Fibroblast of skin of right biceps (primary cell): Measurements from ENCODE around the gene KCNE3.
A peak's percentile ranks its signal among the peaks of the same experiment; 100 is the strongest.

ENCODE experiments used
- DNase-seq: peaks from one replicate; pipeline ENCODE4 v3.0.0-alpha.2; 2013

The KCNE3 gene

DNA sequence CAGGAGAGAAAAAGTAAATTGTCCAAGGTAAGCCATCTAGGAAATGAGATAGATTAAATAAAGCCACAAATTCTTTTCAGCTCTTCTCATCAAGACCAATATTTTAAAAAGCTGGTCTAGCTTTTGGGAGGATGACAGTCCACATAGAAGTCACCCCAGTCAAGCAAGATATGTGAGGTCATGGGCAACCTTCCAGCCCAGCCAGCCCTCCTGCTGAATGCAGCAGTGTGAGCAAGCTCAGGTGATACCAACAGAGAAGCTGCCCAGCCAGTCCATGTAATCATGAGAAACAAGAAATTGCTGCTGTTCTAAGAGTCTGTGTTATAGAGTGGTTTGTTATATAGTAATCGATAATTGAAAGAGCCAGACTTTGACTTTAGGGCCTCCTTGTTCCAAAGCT lies 28.7 kb downstream of the KCNE3 start:
- DNase-seq: no peak

DNA sequence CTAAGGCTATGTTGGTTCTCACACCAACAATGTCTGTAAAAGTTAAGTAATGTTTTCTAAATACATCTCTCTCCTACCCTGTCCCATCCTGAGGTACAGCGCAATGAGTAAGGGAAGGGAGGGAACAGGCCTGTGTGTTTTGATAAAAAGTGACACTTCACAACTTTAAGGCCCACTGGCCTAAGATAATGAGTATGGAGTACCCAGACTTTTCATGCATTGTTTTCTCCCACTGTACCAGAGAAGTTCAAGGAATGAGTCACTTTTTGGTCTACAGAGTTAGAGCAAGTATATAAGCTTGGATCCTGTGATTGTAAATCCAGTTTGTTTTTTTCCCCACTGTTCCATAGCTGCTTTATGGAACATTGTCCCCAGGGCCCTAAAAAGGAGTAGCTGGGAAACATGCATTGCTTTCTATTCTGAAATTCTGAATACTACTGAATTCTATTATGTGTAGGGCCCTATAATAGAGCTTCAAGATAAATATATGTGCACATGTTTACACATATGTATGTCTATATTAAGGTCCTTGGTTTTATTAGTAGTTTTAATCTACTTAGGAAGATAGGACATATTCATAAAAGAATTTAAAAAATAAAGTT lies 29.8 kb downstream of the KCNE3 start:
- DNase-seq: no peak

DNA sequence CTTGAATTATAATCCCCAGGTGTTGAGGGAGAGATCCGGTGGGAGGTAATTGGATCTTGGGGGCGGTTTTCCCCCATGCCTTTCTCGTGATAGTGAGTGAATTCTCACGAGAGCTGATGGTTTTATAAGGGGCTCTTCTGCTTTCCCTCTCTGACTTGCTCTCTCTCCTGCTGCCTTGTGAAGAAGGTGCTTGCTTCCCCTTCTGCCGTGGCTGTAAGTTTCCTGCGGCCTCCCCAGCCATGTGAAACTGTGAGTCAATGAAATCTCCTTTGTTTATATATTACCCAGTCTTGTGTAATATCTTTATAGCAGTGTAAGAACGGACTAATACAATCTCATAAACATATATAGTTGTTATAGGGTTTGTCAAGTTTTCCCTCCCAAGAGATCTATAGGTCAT lies 32.8 kb downstream of the KCNE3 start:
- DNase-seq: no peak

DNA sequence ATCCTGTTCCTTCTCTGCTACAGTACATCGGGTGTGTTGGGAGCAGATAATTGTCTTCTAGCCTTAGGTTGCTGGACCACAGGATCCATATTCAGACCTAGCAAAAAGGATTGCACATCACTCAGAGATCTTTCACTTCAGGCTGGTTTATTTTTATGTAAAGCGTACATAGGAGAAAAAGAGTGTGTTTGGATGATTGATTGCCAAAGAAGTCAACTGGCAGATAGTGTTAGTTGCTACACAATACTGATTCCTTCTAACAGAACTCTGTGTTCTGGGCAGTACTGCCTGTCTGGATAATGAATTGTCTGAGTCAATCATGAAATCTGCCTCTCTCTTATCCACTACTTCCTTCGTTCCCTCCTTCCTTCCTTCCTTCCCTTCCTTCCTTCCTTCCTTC lies 38.1 kb downstream of the KCNE3 start:
- DNase-seq: no peak

DNA sequence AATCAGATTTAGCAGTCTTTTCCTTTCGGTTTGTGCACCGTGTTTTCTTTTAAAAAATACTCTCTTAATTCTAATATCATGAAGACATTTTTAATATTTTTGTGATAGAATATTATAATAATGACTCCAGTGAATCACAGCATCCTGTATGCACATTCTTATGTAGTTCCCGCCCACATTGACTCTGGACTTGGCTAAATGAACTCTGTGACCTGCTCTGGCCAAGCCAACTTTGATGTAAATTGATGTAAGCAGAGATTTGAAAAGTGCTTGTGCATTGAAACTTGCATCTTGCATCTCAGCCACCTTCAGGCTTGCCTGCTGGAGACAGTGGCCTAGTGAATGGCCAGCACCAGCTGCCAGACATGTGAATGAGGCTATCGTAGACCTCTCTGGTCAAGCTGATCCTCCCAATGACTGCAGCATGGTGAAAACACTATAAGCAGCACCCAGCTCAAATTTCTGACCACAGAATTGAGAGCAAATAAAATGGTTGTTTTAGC lies 39.9 kb downstream of the KCNE3 start:
- no peak for DNase-seq

DNA sequence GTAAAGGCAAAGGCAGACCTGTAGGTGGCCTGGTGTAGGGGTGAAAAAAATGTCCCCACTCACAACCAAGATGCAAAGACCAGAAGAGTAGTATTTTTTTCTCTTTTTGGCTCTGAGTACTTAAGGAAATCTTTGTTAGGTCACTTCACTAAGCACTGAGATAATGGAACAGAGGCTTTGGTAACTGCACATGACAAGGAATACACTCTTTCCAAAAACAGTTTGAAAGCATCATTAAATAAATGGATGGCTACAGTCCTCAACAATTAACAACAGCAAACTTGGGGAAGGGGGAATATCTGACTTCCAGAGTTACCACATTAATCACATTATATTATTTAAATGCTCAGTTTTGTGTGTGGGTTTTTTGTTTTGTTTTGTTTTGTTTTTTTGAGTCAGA lies 42.2 kb downstream of the KCNE3 start:
- no peak for DNase-seq

DNA sequence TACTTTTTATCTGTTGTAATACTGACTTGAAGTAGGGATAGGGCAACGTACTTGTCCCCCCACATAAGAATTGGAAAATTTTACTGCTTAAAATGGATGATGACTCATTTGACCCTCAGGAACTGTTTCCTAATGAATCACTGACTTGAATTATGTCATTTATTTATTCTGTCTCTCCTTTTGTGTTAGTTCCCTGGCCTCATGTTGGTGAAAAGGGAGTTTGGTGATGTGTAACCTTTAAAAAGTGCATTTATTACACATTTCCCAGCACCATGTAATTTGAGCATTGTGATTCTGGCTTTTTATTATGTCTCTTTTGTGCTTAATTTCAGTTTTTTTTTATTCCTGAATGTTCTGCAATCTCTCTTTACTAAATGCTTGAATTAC lies 48.8 kb downstream of the KCNE3 start:
- peak; percentile 80 for DNase-seq

DNA sequence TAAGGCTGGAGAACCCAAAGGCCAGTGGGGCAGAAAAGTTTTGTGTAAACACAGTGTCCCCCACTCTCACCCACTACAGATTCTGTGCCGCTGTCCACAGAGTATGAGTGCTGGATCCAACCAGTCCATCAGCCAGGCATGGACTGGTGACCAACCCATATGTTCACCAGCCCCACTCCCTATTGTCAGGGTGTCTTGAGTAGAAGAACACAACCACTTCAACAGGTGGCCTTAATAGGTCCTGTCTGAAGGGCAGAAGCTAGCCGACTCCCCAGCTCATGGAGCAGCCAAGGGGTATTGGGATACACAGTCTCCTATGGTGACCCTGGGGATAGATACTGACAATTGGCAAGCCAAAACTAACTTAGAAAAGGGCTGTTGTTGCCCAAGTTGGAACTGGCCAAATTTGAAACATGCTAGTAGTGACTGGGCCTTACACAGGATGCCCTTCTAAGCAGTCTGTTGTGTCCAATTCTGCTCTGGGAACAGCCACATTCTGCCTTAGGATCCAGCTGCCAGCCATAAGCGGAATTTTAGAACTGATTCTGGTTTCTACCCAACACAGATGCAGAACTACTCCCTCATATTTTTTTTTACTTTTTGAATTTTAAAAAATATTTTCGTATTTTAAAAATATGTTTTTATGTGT lies 49.4 kb downstream of the KCNE3 start:
- peak; percentile 18 for DNase-seq

DNA sequence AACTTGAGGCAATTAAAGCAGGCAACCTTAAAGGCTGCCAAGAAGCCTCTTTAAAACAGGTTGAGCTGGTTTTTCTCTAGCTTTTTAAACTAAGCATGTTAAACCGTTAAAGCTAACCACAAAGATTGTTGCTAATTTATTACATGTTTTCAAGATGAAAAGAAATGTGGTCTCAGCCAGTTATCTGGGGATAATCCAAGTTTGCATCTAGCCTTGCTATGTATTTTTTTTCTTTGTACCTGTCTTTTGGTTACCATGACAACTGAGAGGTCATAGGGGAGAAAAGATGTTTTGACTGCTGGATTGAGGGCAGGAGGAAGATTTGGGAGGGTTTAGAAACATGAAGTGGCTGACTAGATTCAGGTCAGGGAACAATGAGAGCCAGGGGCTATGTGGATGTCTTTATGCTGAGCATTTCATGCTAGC lies 50.0 kb downstream of the KCNE3 start:
- peak; percentile 65 for DNase-seq

DNA sequence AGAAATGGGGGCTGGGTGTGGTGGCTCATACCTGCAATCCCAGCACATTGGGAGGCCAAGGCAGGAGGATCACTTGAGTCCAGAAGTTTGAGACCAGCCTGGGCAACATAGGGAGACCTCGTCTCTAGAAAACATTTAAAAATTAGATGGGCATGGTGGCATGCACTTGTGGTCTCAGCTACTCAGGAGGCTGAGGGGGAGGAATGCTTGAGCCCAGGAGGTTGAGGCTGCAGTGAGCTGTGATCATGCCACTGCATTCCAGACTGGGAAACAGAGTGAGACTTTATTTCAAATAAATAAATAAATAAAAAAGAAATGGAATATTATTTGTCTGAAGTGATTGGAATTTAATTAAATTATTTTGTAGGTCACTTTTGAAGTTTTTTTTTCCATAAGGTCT lies 50.4 kb downstream of the KCNE3 start:
- peak; percentile 10 for DNase-seq

DNA sequence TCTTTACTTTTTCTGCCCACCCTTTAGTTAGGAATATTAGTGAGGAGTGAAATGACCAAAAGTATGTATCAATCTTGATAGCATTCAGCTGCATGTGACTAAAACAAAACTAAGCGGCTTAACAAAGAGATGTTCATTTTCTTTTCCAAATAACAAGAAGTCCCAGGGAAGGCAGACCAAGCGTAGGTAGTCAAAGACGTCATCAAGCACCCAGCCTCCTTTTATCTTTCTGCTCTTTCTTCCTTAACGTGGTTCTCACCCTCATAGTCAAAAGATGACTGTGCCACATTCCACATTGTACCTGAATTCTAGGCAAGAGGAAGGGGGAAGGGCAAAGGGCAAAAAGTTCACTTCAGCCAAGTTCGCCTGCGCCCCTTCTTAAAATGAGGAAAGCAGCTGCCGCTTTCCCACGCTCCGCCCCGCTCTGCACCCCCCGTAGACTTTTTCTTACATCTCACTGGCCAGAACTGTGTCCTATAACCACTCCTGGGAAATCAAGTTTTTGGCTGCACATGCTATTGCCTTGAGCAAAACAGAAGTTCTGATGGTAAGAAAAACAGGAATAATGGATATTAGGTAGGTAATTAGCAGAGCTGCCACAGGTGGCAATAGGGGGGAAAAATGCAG lies 54.5 kb downstream of the KCNE3 start:
- no peak for DNase-seq

DNA sequence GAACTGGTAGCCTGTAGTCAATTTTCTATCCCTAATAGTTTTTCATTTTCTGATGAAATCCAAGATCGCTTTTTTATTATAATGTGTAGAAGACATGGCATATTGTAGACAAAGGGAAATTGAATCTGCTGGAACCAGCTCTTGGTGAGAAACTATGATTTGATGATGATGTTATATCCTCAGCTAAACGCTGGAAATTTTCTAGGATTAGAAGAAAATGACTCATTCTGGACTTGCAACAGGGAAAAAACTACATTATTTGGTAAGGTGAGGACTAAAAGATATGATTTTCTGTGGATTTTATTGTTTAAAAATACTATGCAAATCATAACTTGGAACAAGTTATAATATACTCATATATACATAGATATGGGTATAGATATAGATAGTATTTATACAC lies 55.0 kb downstream of the KCNE3 start:
- peak; percentile 8 for DNase-seq

DNA sequence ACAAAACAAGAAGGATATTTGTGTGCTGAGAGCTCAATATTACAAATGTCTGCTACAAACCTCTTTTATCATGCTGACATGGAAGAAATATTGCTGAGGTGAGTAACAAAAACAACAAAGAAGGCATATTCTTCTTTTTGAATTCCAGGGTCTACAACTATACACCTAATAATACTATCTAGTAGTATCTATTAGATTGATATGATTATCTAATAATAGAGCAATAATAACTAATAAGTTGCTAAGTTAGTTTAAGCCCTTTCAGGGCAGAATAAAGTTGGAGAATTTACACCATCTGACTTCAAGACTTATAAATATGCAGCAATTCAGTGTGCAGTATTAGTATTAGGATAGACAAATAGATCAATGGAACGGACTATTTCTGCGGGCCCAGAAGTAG lies 57.7 kb downstream of the KCNE3 start:
- no peak for DNase-seq
